HG02938 (cell line): ENCODE data around the gene KAZN.

Experiments used
- ATAC-seq: cut with Tn5 transposase; IDR thresholded peaks from one replicate; pipeline ENCODE4 v1.9.1; 2021; ENCODE audit warnings: mild to moderate bottlenecking, moderate library complexity; ENCODE audit not compliant: unreplicated experiment

The KAZN gene

DNA sequence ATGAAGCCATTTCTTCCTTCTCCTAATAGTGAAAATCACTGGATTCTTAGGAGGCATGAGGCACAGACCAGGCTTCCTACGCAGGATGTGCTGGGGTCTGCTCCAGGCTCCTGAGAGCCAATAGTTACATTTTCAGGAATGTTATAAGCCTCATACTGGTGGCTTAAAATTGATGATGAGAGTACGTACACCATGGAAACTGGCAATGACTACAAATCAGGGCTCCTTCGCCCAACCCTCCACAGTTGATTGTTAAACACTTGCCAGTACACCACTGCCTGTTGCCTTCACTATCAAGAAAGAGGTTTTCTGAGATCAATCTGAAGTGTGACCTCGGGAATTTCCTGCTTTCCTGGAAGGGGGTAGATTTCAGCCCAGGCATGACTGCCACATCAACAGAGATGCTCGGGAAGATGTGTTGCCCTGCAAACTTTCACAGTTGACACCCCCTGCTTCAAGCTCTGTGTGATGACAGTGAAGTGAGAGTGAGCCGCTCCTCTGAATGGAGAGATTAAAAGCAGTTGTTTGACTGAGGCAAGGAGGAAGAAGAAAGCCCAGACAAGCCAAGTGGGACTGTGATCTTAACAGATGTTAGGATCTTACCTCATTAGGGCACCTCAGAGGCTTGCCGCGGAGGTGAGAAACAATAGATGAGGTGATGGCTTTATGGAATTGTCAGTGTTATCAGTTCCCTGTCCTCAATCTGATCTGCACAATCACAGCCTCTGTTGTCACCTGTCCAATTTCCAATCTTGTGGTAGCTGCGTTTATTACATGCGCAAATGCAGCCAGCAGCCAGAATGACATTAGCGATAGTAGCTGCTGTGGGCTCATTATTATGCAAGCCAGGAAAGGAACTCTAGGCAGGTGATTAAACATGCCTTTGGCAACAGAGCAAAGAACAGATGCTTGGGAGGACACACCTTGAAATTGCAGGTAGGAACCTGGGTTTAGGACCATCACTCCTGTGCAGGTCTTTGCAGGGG, 277.3 kb downstream of the KAZN start:
- no peak for ATAC-seq

DNA sequence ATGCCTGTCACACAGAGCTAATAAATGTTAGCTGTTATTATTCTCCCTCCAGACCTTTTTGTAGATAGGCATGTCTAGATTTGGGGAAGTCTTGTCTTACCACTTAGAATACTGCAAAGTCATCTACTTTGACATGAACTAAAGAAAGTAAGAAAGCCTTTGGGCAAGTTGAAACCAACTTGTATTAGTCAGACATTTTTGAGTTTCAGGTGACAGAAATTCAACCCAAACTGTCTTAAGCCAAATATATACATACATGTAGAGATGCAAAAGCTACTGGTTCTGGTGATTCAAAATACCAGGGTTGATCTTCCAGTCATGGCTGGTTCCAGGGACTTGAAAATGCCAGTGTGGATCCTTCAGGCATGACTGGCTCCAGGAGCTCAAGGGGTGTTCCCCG, 278.3 kb downstream of the KAZN start:
- ATAC-seq = no peak

DNA sequence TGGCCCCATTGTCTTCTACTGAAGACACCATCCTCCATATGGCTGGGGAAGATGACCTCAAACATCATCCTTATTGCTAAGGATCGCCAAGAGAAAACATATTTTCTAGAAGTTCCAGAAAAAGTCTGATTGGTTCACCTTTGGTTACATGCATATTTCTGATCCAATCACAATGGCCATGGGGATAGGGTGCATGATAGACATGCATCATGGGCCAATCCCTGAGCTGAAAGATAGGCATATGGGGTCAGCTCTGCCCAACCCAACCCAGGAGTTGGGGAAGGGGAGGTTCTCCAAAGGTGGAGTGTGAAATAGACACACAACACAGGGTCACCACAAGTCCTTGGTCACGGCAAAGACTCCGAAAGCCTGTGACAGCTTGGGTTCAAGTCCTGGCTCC, 278.7 kb downstream of the KAZN start:
- ATAC-seq = no peak

DNA sequence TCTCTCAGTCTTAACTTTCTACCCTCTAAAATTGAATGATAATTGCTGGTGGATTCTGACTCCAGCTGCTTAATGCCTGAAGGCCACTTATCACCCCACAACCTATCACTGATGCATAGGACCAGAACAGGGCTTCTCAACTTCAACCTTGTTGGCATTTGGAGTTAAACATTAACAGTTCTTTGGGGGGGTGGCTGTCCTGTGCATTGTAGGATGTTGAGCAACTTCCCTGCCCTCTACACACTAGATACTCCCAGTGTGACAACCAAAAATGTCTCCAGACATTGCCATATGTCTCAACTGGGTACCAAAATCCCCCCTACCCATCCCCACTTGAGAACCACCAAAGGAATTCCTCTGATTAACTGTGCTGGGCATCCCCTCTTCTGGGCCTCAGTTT, 279.6 kb downstream of the KAZN start:
- no peak for ATAC-seq

DNA sequence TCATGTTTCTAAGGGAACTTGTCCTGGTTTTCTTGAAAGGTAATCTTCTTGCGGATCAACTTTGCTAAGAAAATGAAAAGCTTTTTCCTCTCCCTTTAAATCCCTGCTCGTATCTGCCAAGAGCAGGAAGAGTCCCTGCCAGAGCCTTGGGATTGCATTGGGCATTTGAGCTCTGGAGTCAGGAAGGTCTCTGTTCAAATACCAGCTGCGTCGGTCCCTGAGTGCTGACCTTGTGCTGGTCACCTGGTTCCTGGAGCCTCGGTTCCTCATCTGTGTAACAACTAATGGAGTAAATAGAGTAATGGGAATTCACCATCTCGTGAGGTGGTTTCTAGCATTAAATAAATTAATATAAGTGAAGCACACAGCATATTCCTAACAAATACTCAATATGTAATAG, 280.5 kb downstream of the KAZN start:
- ATAC-seq = no peak

DNA sequence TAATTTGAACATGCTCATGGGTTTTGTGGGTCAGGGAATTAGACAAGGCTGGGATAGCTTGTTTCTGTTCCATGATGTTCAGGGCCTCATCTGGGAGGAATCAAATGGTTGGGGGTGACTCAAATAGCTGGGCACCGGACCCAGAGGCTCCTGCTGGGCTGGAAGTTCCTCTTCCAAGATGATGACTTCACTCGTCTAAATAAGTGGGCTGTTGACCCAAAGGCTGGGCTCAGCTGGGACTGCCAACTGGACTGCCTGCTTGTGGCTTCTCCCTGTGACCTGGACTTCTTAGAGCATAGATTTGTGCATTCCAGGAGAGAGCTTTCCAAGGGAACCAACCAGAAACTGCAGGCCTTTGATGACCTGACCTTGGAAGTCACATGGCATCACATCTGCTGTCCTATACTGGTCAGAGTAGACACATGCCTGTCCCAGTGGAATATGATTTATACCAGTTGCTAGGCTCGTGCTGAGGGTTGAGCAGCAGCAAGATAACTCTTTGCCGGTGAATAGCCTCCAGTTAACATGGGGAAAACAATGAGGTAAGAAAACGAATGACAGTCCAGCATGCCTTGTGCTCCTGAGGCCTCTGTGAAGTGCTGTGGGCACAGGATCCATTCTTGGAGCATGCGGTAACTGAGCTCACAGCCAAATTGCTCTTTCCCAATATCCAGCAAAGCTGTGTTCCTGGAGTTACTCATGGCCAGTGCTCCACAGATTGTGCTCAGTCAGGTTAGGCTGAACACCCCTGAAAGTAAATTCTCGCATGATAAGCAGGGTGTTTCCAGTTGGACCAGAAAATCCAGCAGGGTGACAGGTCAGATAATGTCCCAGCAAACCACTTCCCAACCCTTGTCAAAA, 282.2 kb downstream of the KAZN start:
- ATAC-seq = no peak

DNA sequence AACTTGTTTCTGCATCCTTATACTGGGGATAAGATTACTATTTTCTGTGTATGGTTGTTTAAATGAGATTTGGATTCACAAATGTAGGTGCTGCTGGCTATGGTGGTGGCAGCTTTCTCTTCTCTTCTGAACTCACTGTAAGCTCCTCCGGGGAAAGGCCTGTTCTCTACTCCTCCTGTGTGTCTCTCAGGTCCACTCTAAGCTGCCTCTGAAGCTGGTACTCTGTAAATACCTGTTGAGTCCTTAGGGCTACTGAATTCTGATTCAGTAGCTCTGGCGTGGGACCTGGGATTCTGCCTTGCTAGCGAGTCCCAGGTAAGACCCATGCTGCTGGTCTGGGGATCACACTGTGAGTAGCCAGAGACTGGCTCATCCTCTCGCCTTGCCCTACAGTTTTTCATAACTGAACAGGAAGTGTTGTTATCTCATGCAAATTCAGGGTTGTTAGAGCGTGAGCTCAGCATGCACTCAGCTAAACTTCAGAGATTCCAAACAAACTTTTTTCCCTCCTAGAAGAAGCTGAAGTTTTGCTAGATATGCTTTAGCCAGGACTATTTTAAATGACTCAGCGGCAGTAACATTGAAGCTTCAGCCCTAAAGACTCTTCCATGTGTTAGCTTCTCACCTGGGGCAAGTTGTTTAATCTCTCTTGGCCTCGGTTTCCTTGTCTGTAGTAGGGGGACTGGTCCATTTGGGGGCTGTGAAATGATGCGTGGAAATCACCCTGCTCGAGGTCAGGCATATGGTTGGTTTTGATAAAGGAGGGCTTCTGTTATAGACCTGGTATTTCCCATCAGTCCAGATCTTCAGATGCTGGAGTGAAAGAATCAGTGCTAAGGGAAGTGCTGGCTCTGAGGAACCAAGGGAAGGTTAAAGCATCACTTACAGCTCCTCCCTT, 283.5 kb downstream of the KAZN start:
- ATAC-seq = peak; percentile 54

DNA sequence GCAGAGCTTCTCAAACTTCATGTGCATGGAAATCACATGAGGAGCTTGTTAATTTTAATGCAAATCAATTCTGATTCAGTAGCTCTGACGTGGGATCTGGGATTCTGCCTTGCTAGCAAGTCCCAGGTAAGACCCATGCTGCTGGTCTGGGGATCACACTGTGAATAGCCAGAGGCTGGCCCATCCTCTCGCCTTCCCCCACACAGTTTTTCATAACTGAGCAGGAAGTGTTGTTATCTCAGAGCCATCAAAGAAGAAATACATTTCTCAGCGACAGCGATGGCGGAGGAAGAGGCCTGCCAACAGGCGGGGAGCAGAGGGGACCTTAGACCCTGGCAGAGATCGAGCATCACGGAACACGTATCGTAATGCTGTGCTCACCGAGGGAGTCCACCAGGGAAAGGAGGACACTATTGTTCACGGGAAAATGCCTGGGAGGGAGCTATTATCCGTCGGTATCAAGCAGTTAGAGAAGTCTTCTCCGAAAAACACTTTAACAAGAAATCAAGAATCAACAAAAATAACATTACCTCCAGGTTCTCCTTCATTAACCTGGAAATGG, 286.2 kb downstream of the KAZN start:
- no peak for ATAC-seq

DNA sequence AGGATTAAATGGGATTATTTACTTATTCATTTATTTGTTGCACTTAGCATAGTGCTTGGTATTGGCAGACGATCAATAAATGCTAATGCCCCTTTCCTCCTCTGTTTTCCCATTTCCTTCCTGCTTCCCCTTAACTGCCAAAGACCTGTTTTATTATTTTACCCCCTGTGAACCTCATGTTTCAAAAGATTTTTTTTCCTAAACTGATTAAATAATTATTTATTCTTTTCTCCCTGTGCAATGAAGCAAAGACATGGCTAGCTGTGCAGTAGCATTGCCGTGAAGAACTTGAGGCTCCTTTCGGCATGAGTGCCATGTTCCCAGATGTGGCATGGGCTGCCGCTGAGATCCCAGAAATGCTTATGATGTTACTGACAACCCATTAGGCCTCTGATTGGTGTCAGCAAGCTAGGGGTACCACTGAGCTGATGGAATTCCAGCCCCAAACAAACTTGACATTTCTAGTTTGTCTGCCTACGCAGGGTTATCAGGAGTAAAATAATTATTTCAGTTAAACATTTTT, 288.6 kb downstream of the KAZN start:
- no peak for ATAC-seq

DNA sequence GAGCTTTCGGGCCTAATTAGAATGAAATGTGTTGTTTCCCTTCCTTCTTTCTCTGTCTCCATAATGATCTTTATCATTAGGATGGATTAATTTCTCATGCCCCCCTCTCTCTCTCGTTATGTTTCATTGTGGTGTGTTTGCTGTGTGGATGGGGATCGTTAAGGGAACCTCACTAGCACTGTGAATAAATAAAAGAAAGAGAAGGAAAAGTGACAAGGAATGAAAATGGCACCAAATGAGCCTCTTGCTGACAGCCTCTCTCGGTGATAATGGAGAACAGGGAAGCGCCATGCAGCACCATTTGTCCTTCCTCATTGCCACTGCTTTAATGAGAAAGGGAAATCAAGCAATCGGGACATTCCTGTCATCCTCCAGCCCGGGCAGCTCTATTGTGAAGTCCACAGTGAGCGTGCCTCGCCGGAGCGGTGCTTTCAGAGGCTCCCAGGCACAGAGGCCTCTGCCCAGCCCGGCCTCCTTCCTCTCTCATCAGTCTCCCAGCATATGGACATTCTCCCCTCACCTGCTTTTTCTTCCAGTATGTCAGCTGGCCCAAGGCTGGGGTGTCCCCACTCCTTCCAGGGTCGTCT, 289.4 kb downstream of the KAZN start:
- ATAC-seq = no peak

DNA sequence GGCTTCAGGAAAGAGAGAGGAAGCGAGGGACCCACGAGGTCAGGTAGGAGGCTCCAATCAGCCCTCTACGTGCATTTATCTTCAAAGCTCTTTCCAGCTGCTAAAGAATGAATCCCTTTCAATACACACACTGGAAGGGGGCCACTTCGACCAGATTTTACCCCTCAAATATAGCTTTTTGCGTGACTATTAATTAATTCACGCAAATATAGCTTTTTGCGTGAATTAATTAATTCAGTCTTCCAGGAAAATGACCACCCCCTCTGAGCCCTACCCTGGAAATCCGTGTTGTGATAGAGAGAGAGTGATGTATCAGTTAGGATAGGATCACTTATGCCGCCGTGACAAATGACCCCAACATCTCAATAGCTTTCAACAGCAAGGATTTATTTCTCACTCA, 289.9 kb downstream of the KAZN start:
- ATAC-seq = no peak

DNA sequence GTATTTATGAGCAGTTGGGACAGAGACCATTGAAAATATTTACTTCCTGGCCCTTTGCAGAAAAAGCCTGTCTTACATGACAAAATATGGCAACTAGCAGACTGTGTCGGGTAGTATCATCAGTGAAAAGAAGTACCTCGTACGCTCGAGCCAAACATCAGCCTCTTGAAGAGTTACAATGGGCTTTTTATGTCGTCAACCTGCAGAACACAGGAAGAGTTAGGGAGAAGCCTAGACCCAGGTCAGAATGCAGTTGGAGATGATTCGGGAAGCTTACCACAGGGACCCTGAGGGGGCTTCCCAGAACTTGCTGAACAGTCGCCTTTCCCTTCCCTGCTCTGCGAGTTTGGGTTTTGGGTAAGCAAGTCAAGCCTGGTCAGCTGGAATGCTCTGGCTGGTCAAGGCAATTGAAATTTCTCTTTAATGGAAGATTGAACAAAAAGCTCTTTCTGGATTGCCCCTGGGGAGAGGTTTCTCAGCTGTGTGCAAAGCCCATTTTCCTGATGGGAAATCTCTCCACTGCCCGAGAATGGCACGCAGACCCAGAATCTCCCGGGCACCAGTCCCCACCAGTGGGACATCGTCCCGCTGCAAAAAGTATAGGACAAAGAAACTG, 291.4 kb downstream of the KAZN start:
- ATAC-seq = no peak

DNA sequence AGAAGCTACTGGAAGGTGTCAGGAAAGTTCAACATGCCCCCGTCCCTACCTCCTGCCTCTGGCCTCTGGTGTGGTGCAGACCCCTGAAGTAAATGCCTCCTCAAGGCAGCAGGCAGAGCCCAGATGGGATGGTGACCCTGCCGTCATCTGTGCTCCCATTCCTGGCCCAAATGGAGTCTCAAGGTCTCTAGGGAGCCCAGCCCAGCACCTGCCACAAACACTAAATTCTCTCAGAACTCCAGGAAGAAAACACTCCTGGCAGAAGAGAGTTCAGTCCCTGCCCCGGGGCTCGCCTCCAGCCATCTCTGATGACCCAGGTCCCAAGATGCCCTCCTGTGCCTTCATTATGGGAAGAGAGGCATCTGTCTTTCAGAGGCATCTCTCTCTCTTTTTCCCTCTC, 293.5 kb downstream of the KAZN start:
- no peak for ATAC-seq

DNA sequence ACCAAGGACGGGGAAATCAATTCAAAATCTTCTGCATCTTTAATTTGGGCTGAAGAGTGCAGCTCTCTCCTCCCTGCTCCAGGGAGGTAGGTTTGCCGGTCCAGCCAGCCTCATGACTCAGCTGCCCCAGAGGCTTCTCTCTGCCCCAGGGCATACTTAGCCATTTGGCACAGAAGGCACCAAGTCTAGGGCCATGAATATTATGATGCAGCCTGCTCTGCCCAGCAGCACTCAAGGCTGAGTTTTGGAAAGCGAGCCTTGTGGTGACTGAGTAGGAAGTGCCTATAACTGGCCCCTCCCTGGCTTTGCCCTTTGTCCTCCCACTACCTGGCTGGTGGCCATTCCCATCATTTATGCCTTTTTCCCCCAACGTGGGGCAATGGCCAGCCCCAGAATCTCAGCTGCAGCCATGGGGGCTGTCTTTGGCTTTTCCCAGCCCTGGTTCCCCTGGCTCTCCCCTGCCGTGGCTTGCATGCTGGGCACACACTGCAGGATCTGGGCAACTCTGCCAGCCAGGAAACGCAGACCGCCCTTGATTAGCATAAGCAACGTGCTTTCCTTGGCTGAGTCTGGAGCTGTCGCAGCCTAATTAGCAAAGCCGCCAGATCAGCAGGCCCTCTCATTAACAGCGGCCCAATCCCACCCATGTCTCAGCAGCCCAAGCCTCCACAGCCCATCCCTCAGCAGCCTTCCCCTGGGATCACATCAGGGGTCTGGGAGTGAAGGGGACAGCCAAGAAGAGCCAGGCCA, 296.5 kb downstream of the KAZN start:
- no peak for ATAC-seq

DNA sequence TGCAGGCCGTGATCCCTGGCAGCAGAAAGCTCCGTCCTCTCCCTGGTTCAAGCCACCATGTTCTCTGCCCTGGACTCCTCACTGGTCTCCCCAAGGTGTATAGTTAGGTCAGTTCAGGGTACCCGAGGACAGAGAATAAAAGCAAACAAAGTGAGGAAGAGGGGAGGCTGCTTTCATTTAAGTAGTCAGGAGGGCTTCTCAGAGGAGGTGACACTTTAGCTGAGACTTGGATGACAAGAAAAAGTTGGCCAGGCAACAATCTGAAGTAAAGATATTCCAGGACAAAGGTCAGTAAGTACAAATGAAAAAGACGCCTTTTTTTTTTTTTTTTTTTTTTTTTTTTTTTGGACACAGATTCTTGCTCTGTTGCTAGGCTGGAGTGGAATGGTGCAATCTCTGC, 297.2 kb downstream of the KAZN start:
- no peak for ATAC-seq

DNA sequence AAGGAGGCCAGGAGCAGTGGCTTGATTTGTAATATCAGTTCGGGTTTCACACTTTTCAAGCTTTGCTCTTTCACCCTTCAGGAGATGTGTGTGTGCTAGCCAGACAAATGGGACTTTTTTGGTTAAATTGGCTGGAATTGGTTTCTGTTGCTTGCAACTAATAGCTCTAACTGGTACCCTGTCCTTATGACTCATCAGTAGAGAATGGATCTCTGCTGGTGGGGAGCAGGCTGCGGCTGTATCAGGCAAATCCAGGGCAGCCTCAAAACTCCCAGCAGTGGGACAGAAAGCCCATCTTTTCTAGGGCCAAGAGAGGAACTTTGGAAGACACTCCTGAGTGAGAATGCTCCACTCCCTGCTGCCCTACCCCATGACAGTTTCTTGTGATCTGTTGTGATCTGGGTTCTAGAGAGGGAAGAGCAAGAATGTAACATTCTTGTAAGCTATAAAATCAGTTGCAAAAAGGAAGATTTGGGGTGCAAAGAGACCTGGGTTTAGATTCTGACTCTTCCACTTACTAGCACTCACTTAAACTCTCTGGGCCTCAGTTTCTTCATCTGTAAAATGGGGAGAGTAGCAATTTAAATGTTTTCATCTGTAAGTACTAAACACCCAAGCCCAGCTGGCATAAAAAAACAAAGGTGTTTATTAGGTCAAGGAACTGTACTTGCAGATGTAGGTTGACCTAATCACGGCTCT, 298.0 kb downstream of the KAZN start:
- ATAC-seq = no peak

DNA sequence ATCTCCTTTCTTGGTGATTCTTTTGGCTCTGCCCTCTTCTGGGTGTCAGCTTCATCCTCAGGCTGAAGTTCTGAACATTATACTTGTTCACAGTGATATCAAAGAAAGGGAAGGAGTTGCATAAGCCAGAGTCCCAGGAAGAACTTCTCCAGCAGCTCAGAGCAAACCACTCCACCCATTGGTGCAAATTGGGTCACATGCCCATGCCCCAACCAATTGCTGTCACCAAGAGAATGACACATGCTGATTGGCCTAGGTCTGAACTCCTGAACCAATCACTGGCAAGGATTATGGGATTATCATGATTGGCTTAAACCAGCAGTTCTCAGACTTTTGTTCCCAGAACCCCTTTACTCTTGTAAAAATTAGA, 298.6 kb downstream of the KAZN start:
- no peak for ATAC-seq

DNA sequence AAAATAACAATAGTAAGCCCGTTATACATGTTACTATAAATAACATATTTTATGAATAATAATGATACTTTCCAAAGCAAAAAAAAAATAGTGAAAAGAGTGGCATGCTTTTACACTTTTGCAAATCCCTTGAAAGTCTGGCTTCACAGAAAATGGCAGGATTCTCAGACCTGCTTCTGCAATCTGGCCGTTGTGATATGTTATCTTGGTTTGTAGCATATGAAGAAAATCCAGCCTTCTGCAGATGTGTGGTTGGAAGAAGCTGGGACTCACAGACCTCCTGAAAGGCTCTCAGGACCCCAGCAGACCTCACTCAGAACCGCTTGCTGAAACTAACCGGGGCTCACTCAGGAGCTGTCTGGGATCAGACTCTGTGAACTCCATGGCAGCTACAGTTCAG, 299.1 kb downstream of the KAZN start:
- ATAC-seq = no peak
